ENCODE results near the gene DLEU7.

DLEU7 gene

GRCh38 chr13:50788551-50789210 is 54.8 kb downstream of the DLEU7 start:
- no peak for DNase-seq

GRCh38 chr13:50787316-50788195 is 55.9 kb downstream of the DLEU7 start:
- no peak for DNase-seq

- no peak for DNase-seq
Observed at GRCh38 chr13:50783717-50784290, 59.7 kb downstream of the DLEU7 start.

GRCh38 chr13:50783066-50783465 is 60.4 kb downstream of the DLEU7 start:
- DNase-seq = no peak

GRCh38 chr13:50780201-50781015 is 63.1 kb downstream of the DLEU7 start:
- peak; percentile 19 for DNase-seq

- peak; percentile 99 for DNase-seq
Observed at GRCh38 chr13:50779443-50780200, 63.9 kb downstream of the DLEU7 start.
